ENCODE results near the gene TRIM2.

Gene TRIM2

DNA sequence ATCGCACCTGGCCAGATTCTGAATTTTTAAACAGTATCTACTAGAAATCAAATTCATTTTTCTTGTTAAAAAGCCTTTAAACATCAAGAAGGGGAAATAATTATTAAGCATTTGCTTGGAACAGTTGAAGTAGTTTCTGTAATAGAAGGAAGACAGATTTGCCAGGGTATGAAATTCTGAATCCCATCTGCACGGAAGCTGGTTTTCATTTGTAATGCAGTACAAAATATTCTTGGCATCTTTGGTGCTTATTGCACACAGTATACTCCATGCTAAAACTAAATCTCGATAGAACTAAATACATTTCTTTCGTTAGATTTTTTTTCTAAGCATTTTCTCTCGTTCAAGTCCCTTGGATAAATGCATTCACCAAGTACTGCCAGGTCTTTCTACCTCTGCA is 25.3 kb downstream of the TRIM2 start:
- TF ChIP-seq CTCF (IDR thresholded peaks at IDR 0.05; ENCODE audit: insufficient read depth, low read depth, low read length, missing control alignments) = no peak
- H3K4me3 ChIP-seq (ENCODE audit: low read length) = no peak overlapping the region
- no peak for DNase-seq (ENCODE audit: low read depth)

DNA sequence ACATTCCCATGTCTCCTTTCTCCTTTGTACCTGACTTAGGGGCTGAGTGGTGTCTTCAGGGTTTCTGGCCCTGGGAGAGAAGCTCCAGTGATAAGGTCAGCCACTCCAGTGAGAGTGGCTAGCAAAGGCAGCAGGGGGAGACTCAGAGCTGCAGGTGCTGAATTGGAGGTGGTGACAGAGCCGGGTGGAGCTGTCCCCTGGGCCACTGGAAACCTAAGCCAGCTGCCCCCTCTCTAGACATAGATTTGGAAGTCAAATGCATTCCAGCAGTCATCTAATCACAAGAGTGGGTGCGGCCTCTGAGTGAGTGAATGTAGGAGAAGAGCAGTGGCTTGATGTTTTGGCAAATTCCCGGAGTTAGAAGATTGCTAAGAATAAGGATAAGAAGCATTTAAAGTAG is 28.5 kb downstream of the TRIM2 start:
- H3K4me3 ChIP-seq (ENCODE audit: low read length) = no peak overlapping the region
- peak; percentile 19 for TF ChIP-seq CTCF (IDR thresholded peaks at IDR 0.05; ENCODE audit: insufficient read depth, low read depth, low read length, missing control alignments)
- DNase-seq (ENCODE audit: low read depth) = no peak

DNA sequence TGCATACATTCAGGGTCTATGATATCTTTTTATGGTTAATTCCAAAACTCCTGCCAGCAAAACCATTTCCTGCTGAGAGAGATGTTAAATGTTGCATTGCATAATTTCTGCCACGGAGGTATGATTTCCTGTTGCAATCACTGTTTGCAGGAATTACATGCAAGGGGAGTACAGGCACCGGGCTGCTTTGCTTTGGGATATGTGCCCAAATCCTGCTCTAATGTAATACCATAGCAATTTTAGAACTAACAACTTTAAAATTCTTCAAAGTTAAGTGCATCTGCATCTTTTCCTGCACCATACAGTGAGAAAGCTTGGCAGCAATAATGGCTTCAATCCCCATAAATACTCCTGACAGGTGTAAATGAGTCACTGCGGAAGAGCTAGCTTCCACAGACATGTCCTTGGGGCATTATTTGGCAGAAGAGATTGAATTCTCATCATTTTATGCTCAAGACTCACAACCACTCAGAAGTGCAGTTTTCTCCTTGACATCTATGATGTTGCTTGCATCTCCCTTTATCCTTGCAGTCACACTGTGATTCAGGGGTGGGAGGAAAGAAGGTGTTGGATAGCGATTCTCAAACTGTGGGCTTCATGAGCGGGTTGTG is 29.6 kb downstream of the TRIM2 start:
- no peak for TF ChIP-seq CTCF (IDR thresholded peaks at IDR 0.05; ENCODE audit: insufficient read depth, low read depth, low read length, missing control alignments)
- peak; percentile 92 for DNase-seq (ENCODE audit: low read depth)

GRCh38 chr4:153234885-153235284 is 30.6 kb downstream of the TRIM2 start:
- peak; percentile 20 for DNase-seq (ENCODE audit: low read depth)
- H3K4me3 ChIP-seq (ENCODE audit: low read length) = no peak overlapping the region
- TF ChIP-seq CTCF (IDR thresholded peaks at IDR 0.05; ENCODE audit: insufficient read depth, low read depth, low read length, missing control alignments) = no peak

More for the DNA sequence above, 29.6 kb downstream of the TRIM2 start:
- H3K4me3 ChIP-seq (ENCODE audit: low read length) = no peak overlapping the region

- H3K4me3 ChIP-seq (ENCODE audit: low read length) = no peak overlapping the region
- no peak for TF ChIP-seq CTCF (IDR thresholded peaks at IDR 0.05; ENCODE audit: insufficient read depth, low read depth, low read length, missing control alignments)
- no peak for DNase-seq (ENCODE audit: low read depth)
Measured at GRCh38 chr4:153238135-153238919, 34.1 kb downstream of the TRIM2 start.

DNA sequence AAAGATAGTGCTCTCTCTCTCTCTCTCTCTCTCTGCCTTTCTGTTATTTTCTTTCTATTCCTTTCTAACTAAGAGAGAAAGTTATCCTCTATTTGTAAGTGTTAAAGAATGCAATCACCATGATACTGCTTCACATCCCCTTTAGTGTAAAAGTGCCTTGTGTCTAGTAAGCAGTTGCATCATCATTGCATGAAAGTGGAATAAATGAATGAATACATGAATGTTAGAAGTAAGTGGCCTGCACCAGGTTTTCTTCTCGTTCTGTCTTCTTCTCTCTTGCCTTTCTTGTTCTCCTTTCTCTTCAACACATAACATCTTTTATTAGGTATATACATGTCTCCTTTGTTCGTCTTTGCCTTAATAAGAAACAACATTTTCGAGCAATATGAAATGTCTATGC is 35.2 kb downstream of the TRIM2 start:
- no peak for DNase-seq (ENCODE audit: low read depth)
- TF ChIP-seq CTCF (IDR thresholded peaks at IDR 0.05; ENCODE audit: insufficient read depth, low read depth, low read length, missing control alignments) = no peak
- H3K4me3 ChIP-seq (ENCODE audit: low read length) = no peak overlapping the region
